ENCODE measurements around the gene PRPF40A.

GRCh38 chr2:152650768-152651371 lies 66.4 kb downstream of the PRPF40A start:
- no peak for TF ChIP-seq CTCF (IDR thresholded peaks at IDR 0.05; ENCODE audit: poor library complexity)
- no peak for TF ChIP-seq EZH2phosphoT487 (IDR thresholded peaks at IDR 0.05; ENCODE audit: low read depth, severe bottlenecking, unreplicated experiment)
